Trophoblast cell (in vitro differentiated cells and primary cell): ENCODE results near the gene SLC12A4.

Source experiments
- DNase-seq, 2 donors: peaks; one replicate each; pipeline ENCODE4 v3.0.0-alpha.2; 2016
- H2AFZ ChIP-seq: 2 replicates; pipeline ENCODE4 v1.6.1; 2013; ENCODE audit warnings: low read length, moderate library complexity, mild to moderate bottlenecking; ENCODE audit not compliant: insufficient read depth, poor library complexity
- H2AK5ac ChIP-seq: 2 replicates; pipeline ENCODE4 v1.6.1; 2013; ENCODE audit warnings: mild to moderate bottlenecking, low read length
- H2BK120ac ChIP-seq: 2 replicates; pipeline ENCODE4 v1.6.1; 2013; ENCODE audit warnings: low read length, mild to moderate bottlenecking, moderate library complexity; ENCODE audit not compliant: insufficient read depth, poor library complexity
- H2BK12ac ChIP-seq: 2 replicates; pipeline ENCODE4 v1.6.1; 2013; ENCODE audit warnings: mild to moderate bottlenecking, low read length, moderate library complexity
- H2BK5ac ChIP-seq: 2 replicates; pipeline ENCODE4 v1.6.1; 2013; ENCODE audit warnings: low read length, low read depth, moderate library complexity, mild to moderate bottlenecking; ENCODE audit not compliant: poor library complexity
- H3K14ac ChIP-seq: 2 replicates; pipeline ENCODE4 v1.6.1; 2013; ENCODE audit warnings: mild to moderate bottlenecking, low read length
- H3K18ac ChIP-seq: 2 replicates; pipeline ENCODE4 v1.6.1; 2013; ENCODE audit warnings: mild to moderate bottlenecking, low read length
- H3K23ac ChIP-seq: 2 replicates; pipeline ENCODE4 v1.6.1; 2013; ENCODE audit warnings: low read length
- H3K27ac ChIP-seq: 2 replicates; pipeline ENCODE4 v1.5.1; 2013; ENCODE audit warnings: low read depth, mild to moderate bottlenecking, inconsistent platforms, low read length, moderate library complexity
- H3K27me3 ChIP-seq: 2 replicates; pipeline ENCODE4 v1.6.1; 2013; ENCODE audit warnings: inconsistent platforms, mild to moderate bottlenecking, low read length, moderate library complexity; ENCODE audit not compliant: insufficient read depth
- H3K36me3 ChIP-seq, 2 experiments: 1 replicate in 1 of 2; 2 replicates in 1 of 2; pipeline ENCODE4 v1.6.1; 2013; ENCODE audit warnings: low read length in 2 of 2, mild to moderate bottlenecking in 2 of 2, moderate library complexity in 1 of 2; ENCODE audit not compliant: insufficient read depth in 2 of 2, control insufficient read depth in 1 of 2
- H3K4ac ChIP-seq: 2 replicates; pipeline ENCODE4 v1.6.1; 2013; ENCODE audit warnings: low read depth, mild to moderate bottlenecking, low read length, moderate library complexity
- H3K4me1 ChIP-seq, 2 experiments: 1 replicate in 1 of 2; 2 replicates in 1 of 2; pipeline ENCODE4 v1.6.1; 2013; ENCODE audit warnings: low read length in 2 of 2, mild to moderate bottlenecking in 2 of 2, moderate library complexity in 1 of 2; ENCODE audit not compliant: insufficient read depth in 2 of 2, control insufficient read depth in 1 of 2
- H3K4me2 ChIP-seq: 2 replicates; pipeline ENCODE4 v1.6.1; 2013; ENCODE audit warnings: inconsistent platforms, mild to moderate bottlenecking, low read length, moderate library complexity
- H3K4me3 ChIP-seq: 2 replicates; pipeline ENCODE4 v1.5.1; 2013; ENCODE audit warnings: mild to moderate bottlenecking, low read depth, low read length, inconsistent platforms
- H3K79me1 ChIP-seq: one replicate; pipeline ENCODE4 v1.6.1; 2013; ENCODE audit warnings: low read length
- H3K79me2 ChIP-seq: 2 replicates; pipeline ENCODE4 v1.6.1; 2013; ENCODE audit warnings: low read length, mild to moderate bottlenecking; ENCODE audit not compliant: control insufficient read depth, insufficient read depth, poor library complexity
- H3K9ac ChIP-seq: 2 replicates; pipeline ENCODE4 v1.6.1; 2013; ENCODE audit warnings: mild to moderate bottlenecking, low read length
- H3K9me3 ChIP-seq: 2 replicates; pipeline ENCODE4 v1.6.1; 2013; ENCODE audit warnings: low read depth, mild to moderate bottlenecking, control low read depth, inconsistent platforms, low read length; ENCODE audit not compliant: insufficient read depth
- H4K12ac ChIP-seq: 2 replicates; pipeline ENCODE4 v1.6.1; 2013; ENCODE audit warnings: low read depth, mild to moderate bottlenecking, low read length, moderate library complexity
- H4K8ac ChIP-seq: 2 replicates; pipeline ENCODE4 v1.6.1; 2013; ENCODE audit warnings: low read depth, mild to moderate bottlenecking, low read length, moderate library complexity
- H4K91ac ChIP-seq: one replicate; pipeline ENCODE4 v1.6.1; 2013; ENCODE audit warnings: low read depth, mild to moderate bottlenecking, low read length, moderate library complexity
- WGBS: extraction: QIAGEN DNeasy Blood & Tissue Kit; methylation state at CpG from one replicate; pipeline ENCODE4 v1.1.7; 2013; ENCODE audit warnings: missing lambda C conversion rate; ENCODE audit not compliant: insufficient read length, insufficient coverage; ENCODE audit errors: extremely low coverage; 5-methylcytosine and 5-hydroxymethylcytosine counted together

Gene SLC12A4

DNA sequence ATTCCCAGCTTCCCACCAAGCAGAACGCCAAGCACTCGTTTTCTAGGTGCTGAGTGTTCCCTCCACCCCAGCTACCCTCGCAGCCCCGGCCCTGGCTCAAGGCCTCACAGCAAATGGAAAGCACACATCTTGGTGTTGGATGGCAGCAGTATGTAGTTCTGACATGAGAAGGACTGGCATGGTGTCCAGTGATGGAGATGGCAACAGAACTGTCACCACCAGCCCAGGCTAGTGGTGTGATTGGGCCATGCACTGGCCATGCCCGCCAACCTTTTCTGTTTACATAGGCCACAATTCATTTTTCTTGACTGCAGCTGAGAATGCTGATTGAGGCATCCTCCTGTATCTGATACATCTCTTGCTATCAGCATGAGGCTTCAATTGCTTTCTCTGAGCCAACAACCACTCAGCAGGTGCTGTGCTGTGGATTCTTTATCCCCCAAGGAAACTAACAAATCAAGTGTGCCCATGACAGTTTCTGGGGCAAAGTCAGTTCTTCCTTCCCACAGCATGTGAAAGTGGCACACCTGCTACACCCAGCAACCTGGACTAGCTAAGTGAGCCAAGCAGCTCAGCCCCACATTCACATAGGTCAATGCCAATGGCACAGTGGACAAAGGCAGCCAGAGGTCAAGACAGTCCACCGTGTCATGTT, 3.8 kb downstream of the SLC12A4 start:
- H2BK120ac ChIP-seq = no peak overlapping the region

DNA sequence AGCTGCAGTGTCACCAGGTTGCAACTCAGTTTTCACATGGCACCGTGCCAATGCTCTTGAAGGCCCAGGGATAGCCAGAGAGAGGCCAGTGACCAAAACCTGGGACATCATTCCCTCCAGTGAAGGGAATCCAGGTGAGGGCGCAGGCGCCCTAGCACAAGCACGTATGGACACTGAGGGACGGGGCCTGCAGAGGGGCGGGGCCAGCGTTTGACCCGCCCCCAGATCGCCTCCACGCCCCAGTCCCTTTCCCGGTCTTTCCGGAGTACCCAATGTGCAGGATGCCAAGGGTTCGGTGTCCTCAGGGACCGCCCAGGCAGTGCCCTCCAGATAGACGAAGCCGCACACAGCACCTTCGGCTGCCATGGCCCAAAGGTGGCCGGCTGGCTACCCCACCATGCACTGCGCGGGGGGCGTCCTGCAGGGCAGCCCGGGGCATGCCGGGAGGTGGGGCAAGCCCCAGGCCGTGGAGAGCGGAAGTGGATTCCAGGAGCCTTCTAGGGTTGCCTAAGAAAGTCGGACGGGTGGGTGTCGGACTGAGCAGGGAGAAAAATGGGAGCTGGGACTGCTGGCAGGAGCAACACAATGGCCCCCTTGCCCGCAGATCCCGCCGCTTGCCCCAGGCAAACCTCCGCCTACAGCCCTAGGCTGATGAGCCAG, 4.6 kb downstream of the SLC12A4 start:
- H3K27me3 ChIP-seq = no peaks in the 10 kb centered on the region
- H3K4ac ChIP-seq = no peak overlapping the region
- H3K14ac ChIP-seq = no peak overlapping the region
- peak; percentile 80 to 86 for DNase-seq
- no peak overlapping the region for H3K27ac ChIP-seq
- peak overlapping the region; percentile 13 for H3K18ac ChIP-seq
- no peak overlapping the region for H2BK12ac ChIP-seq
- H4K12ac ChIP-seq = peak overlapping the region; percentile 11
- no peak overlapping the region for H2BK5ac ChIP-seq
- no peak overlapping the region for H3K23ac ChIP-seq
- no CpG with 5 or more reads among the region's 32 CpGs for WGBS
- H2AK5ac ChIP-seq = no peak overlapping the region
- H3K79me2 ChIP-seq = peaks cover 29% of the 10 kb centered on the region
- H2BK120ac ChIP-seq = no peak overlapping the region
- H3K9me3 ChIP-seq = peaks cover 2% of the 10 kb centered on the region
- peaks cover 26% of the 10 kb centered on the region in 2 experiments for H3K4me1 ChIP-seq
- no peak overlapping the region for H4K8ac ChIP-seq
- H3K9ac ChIP-seq = no peak overlapping the region
- no peak overlapping the region for H3K4me3 ChIP-seq
- H2AFZ ChIP-seq = no peak overlapping the region
- H3K36me3 ChIP-seq = peaks cover 57 to 68% of the 10 kb centered on the region in 2 experiments
- no peak overlapping the region for H3K4me2 ChIP-seq
- H4K91ac ChIP-seq = no peak overlapping the region
- peaks cover 28% of the 10 kb centered on the region for H3K79me1 ChIP-seq

More for the DNA sequence above, 3.8 kb downstream of the SLC12A4 start:
- Histone ChIP-seq H3K27me3 (no peaks in the 10 kb centered on the region), H3K79me1 (peaks cover 30% of the 10 kb centered on the region), H3K4me2 (no peak overlapping the region), H3K27ac (no peak overlapping the region), H3K18ac (peak overlapping the region; percentile 51), H4K8ac (no peak overlapping the region), H3K14ac (peak overlapping the region; percentile 20), H2AFZ (no peak overlapping the region), H3K79me2 (peaks cover 29% of the 10 kb centered on the region), H3K23ac (peak overlapping the region; percentile 9), H3K36me3 (peaks cover 49 to 60% of the 10 kb centered on the region in 2 experiments), H4K91ac (no peak overlapping the region), H3K4ac (peak overlapping the region; percentile 3), H3K9me3 (peaks cover 2% of the 10 kb centered on the region), H3K9ac (no peak overlapping the region), H3K4me1 (peaks cover 28 to 29% of the 10 kb centered on the region in 2 experiments), H2AK5ac (no peak overlapping the region), H2BK12ac (no peak overlapping the region), H3K4me3 (peak overlapping the region; percentile 8), H4K12ac (no peak overlapping the region), H2BK5ac (no peak overlapping the region)
- DNase-seq = no peak
- WGBS = no CpG with 5 or more reads among the region's 6 CpGs

- Histone ChIP-seq H2BK5ac (no peak overlapping the region), H3K27ac (no peak overlapping the region), H3K9ac (no peak overlapping the region), H3K4me3 (no peak overlapping the region), H3K4me2 (no peak overlapping the region), H4K8ac (no peak overlapping the region), H2AK5ac (no peak overlapping the region), H2BK12ac (no peak overlapping the region), H3K23ac (no peak overlapping the region), H3K27me3 (no peaks in the 10 kb centered on the region), H3K4me1 (peaks cover 24 to 25% of the 10 kb centered on the region in 2 experiments), H4K12ac (no peak overlapping the region), H3K36me3 (peaks cover 62 to 73% of the 10 kb centered on the region in 2 experiments), H2BK120ac (no peak overlapping the region), H3K14ac (no peak overlapping the region), H2AFZ (no peak overlapping the region), H4K91ac (no peak overlapping the region), H3K79me2 (peaks cover 28% of the 10 kb centered on the region), H3K79me1 (peaks cover 25% of the 10 kb centered on the region), H3K9me3 (peaks cover 2% of the 10 kb centered on the region), H3K4ac (no peak overlapping the region), H3K18ac (peak overlapping the region; percentile 13)
- no CpG with 5 or more reads among the region's 2 CpGs for WGBS
- DNase-seq = no peak
These were observed 5.2 kb downstream of the SLC12A4 start for GRCh38 chr16:67963292-67963661.

- H3K4me2 ChIP-seq = no peak overlapping the region
- H3K23ac ChIP-seq = no peak overlapping the region
- H3K14ac ChIP-seq = no peak overlapping the region
- no peak overlapping the region for H4K8ac ChIP-seq
- peaks cover 2% of the 10 kb centered on the region for H3K9me3 ChIP-seq
- H3K18ac ChIP-seq = peak overlapping the region; percentile 35
- H3K27me3 ChIP-seq = no peaks in the 10 kb centered on the region
- H3K27ac ChIP-seq = no peak overlapping the region
- peaks cover 73 to 84% of the 10 kb centered on the region in 2 experiments for H3K36me3 ChIP-seq
- peaks cover 21 to 22% of the 10 kb centered on the region in 2 experiments for H3K4me1 ChIP-seq
- H2AK5ac ChIP-seq = no peak overlapping the region
- H4K91ac ChIP-seq = no peak overlapping the region
- H2BK12ac ChIP-seq = no peak overlapping the region
- no peak overlapping the region for H3K9ac ChIP-seq
- H3K4ac ChIP-seq = peak overlapping the region; percentile 12
- DNase-seq = no peak
- WGBS = no CpG with 5 or more reads among the region's 8 CpGs
- H3K79me2 ChIP-seq = peaks cover 16% of the 10 kb centered on the region
- no peak overlapping the region for H2AFZ ChIP-seq
- peaks cover 15% of the 10 kb centered on the region for H3K79me1 ChIP-seq
- peak overlapping the region; percentile 5 for H4K12ac ChIP-seq
- no peak overlapping the region for H3K4me3 ChIP-seq
- H2BK120ac ChIP-seq = no peak overlapping the region
- no peak overlapping the region for H2BK5ac ChIP-seq
These were observed 6.3 kb downstream of the SLC12A4 start for GRCh38 chr16:67962135-67962534.
